ENCODE measurements around the gene TM2D3.
A peak's percentile ranks its signal among the peaks of the same experiment; 100 is the strongest.
"Not testable (repeated sequence)": the region's sequence is repeated elsewhere in the genome, so short reads cannot be mapped to it uniquely, and the experiment has no call there.

Gene TM2D3

DNA sequence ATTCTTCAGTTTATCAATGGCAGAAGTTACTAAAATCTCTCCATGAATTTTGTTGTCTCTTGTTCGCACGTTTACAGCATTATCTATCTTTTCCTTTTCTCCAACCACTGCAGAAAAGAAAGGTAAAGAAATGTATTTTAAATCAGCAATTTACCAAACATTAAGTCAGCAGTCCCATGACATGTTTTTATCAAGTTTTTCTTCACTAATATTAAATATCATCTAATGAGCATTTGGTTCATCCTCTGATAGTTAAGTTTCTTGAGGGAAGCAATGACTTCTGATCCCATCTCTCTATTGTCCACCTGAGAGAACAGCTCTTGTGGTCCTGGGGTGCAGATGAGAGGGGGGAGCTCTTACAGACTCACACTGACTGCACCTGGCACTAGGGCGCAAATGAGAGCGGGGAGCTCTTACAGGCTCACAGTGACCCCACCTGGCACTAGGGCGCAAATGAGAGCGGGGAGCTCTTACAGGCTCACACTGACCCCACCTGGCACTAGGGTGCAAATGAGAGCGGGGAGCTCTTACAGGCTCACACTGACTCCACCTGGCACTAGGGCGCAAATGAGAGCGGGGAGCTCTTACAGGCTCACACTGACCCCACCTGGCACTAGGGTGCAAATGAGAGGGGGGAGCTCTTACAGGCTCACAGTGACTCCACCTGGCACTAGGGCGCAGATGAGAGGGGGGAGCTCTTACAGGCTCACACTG is 2.6 kb upstream of the TM2D3 start:
- not testable (repeated sequence) for DNase-seq

DNA sequence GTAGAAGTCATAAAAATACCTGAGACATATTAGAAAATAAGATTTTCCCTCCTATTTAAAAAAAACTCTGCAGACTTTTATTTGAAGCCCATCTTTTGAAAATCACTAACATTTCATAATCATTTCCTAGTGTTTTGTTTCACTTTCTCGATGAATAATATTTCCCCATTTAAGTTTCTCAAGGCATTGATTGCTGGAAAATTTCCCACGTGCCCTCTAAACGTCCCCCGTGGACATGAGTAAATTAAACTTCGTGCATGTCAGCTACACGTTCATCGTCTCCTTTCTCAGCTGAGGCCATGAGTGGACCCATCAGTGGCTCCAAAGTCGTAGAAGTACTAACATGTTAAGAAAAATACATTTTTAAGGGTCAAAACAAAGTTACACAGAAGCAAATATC is 2.0 kb upstream of the TM2D3 start:
- no peak for DNase-seq

DNA sequence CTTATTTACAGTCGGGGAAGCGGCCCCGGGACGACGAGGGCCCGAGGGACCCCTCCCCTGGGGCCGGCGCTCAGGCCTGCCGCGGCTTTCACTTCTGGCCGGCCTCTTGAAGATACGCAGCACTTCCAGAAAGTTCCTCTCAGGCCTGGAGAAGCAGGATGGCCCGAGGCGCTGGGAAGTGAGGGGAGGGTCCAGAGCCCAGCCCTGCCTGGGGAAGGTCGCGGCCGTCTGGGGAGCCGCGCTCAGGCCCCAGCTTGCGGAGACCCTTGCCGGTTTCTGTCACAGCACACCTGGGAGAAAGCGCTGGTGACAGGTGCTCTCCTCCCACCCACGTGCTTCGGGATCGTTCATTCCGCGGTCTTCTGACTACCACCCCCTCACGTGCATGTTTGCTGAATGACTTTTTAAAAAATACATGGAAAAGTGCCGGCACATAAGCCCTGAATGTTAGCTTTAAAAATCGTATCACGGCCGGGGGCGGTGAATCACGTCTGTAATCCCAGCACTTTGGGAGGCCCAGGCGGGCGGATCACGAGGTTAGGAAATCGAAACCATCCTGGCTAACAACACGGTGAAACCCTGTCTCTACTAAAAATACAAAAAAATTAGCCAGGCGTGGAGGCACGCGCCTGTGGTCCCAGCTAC is 727 bp upstream of the TM2D3 start:
- DNase-seq: no peak

DNA sequence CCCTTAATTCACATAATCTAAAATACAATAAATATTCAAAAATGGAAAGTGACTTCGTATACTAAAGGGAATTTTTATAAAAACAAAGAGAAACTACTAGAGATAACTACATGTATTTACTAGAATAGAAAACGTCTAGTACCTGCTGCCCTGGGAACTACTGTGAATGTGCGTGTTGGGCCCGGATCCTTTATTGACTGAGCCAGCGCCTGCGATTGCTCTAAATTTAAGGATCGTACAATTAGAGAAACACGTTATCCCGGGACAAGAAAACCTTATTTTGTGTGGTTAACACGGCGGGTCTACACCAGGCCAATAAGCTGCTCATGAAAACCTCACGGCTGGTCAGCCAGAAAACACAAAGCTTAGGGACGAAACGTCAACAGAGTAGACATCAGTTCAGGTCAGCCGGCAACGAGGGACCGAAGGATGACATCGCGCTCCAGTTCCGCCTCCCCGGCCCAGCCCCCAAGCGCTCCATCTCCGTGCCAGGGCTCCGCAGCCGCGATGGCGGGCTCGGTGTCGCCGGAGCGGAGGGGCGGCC is 555 bp downstream of the TM2D3 start:
- peak in 1 of 2 experiments; percentile 65 for DNase-seq

DNA sequence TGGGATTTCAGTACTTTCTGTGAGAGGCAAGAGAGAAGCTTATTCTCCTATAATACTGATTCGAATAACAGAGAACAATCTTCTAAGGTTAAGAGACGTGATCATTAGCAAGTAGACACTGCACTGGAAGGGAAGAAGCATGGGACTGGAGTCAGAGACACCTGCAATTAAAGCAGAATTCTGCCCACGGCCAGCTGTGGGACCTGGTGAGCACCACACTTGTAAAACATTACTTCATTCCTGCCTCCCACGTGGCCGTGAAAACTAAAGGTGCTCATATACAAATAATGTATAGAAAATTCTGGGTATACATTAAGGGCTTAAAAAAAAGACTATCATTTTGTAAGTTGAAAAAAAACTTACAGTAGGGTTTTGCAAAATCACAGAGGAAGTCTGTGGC is 2.0 kb downstream of the TM2D3 start:
- no peak for DNase-seq

DNA sequence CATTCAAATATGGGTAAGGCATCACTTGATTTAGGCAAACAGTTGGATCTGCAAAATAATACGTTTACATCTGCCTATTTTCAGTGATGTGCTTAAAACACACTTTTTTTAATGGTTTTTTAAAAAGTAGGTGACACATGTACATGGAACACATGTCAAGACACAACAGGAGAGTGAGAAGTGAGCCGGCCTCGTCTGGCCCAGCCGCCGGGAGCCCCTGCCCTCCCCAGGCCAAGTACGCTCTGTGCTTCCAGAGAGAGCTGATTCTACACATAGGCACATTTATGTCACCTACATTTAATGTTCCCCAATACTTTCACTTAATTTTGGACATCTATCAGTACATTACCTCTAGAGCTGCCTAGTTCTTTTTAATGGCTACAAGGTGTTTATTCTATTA is 3.8 kb downstream of the TM2D3 start:
- DNase-seq: no peak

DNA sequence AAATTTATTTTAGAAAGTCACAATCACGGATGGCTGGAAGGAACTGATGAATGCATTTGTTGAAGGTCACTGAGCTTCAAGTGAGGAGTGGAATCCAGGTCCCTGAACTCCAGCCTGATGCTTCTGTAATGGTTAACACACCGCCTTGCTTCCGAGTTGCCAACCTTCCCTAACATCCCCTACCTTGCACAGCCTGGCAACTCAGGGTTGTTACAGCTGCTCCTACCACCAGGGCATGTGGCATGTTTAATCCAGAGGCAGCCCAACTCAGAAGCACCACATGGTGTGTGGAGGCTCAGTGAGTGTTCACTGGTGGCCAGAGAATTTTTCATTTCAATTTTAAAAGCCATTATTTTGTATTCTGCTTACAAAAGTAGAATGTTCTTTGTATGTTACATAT is 4.9 kb downstream of the TM2D3 start:
- DNase-seq: no peak

DNA sequence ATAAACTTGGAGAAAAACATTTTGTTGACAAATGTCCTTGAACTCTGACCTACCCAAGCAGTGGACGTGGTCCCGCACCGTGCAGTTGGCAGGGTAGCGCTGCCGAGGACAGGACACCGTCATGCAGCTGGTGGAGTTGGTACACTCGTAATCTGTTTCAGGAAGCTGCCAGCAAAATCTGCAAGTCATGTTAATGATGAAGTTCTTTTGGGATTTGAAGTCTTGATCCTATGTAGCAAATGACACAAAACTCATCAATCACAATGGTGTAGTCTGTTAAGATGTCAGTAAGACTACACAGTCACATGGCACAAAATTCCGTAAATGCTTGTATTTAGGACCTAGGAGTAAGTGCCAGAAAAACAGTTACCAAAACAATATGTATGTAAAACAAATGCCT is 5.5 kb downstream of the TM2D3 start:
- DNase-seq: no peak

DNA sequence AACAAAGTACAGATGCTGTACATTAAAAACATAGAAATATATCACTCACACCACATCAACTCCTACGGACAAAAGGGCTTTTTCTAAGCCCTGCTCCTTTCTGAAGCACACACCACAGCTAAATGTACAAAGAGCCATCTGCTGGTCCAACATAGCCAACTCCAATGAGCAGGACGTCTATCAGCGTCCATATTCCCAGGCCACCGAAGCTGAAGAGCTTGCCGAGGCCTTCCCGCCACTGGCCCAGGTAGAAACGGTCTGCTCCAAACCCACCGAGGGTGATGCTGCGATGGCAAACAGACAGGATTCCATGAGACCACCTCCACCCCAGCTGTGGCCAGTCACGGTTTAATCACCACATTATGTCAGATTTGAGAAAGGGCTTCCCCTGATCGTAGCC is 9.8 kb downstream of the TM2D3 start:
- no peak for DNase-seq

DNA sequence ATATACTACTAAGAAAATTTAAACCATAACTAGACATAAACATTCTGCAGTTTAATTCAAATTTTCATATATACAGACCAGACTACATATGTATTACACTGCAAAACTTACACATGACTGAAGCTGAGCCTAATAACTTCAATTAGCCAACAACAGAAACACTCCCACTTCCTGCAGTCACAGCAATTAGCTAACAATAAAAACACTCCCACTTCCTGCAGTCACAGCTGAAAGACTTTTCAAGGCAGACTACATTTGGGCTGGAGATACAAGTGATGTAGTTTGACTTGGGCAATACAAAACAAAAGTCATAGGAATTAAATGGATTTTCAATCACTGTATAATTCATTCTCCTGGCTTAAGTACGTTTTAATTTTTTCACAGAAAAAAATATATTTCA is 10.3 kb downstream of the TM2D3 start:
- no peak for DNase-seq

DNA sequence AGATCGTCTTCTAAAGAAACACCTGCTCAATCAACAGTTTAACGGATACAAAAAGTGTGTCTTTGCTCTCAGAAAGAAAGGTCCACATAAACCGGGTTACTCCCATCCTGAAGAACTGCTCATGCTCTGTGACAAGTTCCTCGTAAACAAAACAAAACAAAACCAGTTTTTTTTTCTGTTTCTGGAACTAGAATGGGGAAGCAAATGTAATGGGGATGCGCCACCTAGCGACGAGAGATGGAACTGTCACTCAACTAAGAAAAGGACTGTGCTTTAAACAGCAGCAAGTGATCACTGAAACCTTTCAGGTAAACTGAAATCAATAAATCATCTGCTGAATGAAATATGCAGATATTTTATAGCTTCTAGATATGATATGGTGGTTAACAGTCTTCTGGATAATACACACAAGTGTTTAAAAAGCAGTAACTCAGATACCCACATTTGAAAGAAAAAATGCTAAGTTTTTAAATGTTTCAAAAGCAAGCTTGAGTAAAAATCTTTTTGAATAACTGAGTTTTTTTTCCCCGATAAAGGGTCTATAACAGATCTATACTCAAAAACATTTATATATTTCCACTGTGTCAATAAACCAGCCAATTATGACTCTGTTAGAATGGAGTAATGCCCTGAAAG is 10.9 kb downstream of the TM2D3 start:
- peak; percentile 47 to 61 for DNase-seq

DNA sequence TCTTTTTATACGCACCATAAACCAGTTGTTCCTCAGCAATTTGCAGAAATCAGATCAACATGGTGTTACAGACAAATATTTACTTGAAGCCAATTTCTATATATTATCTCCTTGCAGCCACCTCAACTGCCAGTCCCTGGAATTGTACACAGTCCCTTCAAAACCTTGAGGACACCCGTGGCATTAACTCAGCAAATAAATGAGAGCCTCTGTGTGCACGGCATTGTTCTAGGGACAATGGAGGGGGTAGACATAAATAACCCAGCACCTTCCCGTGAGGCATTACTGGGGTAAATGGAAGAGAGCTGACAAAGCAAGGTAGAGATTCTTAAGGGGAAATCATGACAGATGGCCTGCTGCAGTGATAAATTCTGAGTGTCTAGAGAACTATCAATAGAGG is 12.5 kb downstream of the TM2D3 start:
- DNase-seq: no peak

DNA sequence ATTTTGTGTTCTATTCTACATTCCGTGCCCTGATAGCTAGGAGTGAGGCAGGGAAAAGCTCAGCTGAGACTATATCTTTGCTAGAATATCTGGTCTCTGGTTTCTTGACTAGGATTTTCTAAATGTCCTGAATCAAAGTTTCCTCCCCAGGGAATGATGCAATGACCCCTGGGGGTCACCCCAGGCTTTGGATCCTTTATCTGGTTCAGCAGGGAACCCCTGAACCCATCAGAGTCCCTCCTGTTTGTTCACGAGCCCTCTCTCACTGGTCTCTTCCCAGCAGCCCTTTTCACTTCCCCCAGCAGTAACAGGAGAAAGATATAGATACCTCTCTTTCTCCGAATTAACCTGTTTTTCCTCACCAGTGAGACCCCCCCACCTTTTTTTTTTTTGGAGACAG is 14.3 kb downstream of the TM2D3 start:
- DNase-seq: no peak

DNA sequence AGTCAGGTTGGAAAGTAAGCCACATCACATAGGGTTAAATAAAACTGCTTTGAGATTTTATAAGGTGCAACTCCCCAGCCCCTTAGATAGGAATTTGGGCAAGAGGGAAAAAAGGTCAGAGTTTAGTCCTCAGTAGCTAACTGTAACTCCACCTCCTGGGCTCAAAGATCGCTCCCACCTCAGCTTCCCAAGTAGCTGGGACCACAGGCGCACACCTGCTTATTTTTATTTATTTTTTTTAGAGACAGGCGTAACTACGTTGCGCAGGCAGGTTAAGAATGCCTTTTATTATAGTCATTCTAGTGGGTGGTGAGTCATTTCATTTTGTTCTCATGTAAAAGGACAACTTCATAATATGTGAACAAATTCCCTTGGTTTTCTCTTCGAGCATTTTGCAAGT is 14.7 kb downstream of the TM2D3 start:
- no peak for DNase-seq

DNA sequence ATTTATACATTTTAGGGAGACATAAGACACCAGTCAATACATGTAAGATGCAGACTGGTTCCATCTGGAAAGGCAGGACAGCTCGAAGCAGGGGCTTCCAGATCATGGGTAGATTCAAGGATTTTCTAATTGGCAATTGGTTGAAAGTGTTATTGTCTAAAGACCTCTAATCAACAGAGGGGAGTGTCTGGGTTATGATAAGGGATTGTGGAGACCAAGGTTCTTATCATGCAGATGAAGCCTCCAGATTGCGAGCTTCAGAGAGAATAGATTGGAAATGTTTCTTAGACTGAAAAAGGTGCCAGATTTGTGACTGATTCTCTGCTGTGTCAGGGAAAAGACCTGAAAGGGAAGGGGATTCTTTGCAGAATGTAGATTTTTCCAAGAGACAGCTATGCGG is 15.1 kb downstream of the TM2D3 start:
- no peak for DNase-seq

DNA sequence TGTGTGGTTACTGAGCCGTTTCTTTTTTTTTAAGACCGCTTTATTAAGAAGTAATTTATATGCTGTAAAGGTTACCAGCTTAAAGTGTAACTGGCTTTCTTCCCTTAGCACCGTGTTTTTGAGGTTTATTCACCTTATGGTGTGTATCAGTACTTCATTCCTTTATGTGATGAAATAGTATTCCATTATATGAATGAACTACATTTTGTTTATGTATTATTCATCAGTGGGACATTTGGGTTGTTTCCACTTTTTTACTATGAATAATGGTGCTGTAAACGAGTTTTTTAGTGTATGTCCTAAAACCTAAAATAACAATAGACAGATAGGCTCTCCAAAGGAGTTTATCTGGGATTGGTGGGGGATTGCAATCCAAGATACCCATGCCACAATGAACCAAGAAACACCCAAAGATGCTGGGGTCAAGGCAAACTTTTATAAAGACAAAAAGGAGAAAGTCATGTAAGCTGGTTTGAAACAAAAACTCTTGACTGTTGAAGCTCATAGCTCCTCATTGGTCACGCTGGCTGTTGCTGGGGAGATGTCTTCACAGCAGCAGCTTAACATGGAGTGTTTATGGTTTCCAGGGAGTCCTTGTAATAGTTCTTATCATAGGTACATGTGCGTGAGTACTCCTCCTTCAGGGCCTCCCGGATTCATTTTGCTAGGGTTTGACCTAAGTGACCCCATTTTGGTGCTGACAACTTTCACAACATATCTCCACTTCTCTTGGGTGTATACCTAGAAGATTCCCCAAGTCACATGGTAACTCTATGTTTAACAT is 16.0 kb downstream of the TM2D3 start:
- DNase-seq: no peak

DNA sequence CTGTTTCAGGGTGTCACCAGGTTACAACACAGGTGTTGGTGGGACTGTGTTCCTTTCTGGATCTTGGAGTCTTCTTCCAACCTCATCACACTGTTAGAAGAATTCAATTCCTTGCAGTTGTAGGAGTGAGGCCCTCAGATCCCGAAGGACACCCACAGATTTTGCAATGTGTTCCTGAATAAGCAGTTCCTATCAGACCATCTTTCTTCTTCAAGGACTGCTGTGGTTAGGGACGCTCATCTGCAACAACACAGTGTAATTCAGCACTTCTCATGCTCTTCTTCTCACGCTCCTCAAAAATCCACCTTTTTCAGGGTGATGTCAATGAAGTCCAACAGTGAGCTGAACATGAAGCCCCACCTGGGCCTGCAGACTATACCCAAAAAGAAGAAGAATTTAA is 18.8 kb downstream of the TM2D3 start:
- no peak for DNase-seq

DNA sequence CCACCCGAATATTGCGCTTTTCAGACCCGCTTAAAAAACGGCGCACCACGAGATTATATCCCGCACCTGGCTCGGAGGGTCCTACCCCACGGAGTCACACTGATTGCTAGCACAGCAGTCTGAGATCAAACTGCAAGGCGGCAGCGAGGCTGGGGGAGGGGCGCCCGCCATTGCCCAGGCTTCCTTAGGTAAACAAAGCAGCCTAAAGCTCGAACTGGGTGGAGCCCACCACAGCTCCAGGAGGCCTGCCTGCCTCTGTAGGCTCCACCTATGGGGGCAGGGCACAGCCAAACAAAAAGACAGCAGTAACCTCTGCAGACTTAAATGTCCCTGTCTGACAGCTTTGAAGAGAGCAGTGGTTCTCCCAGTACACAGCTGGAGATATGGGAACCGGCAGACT is 25.5 kb downstream of the TM2D3 start:
- not testable (repeated sequence) for DNase-seq

DNA sequence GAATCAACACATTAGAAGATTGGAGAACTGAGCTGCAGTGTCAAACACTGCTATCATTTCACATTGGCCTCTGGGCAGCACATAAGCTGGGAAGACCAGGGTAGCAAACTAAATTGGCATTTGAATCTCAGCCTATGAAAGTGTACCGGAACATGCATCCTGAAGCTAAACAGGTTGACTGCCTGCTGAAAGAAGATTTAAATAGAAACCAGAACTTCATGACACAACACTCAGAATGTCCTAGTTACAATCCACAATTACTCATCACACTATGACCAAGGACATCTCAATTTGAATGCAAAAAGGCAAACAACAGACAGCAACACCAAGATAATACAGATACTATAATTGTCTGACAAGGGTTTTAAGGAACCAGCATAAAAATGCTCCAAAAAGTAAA is 26.2 kb downstream of the TM2D3 start:
- no peak for DNase-seq

DNA sequence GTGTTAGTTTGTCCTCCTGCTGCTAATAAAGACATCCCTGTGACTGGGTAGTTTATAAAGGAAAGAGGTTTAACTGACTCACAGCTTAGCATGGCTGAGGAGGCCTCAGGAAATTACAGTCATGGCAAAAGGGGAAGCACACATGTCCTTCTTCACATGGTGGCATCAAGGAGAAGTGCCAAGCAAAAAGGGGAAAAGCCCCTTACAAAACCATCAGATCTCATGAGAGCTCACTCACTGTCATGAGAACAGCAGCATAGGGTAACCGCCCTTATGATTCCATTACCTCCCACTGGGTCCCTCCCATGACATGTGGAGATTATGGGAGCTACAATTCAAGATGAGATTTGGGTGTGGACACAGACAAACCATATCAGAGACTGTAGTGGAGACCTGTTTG is 27.0 kb downstream of the TM2D3 start:
- DNase-seq: no peak

DNA sequence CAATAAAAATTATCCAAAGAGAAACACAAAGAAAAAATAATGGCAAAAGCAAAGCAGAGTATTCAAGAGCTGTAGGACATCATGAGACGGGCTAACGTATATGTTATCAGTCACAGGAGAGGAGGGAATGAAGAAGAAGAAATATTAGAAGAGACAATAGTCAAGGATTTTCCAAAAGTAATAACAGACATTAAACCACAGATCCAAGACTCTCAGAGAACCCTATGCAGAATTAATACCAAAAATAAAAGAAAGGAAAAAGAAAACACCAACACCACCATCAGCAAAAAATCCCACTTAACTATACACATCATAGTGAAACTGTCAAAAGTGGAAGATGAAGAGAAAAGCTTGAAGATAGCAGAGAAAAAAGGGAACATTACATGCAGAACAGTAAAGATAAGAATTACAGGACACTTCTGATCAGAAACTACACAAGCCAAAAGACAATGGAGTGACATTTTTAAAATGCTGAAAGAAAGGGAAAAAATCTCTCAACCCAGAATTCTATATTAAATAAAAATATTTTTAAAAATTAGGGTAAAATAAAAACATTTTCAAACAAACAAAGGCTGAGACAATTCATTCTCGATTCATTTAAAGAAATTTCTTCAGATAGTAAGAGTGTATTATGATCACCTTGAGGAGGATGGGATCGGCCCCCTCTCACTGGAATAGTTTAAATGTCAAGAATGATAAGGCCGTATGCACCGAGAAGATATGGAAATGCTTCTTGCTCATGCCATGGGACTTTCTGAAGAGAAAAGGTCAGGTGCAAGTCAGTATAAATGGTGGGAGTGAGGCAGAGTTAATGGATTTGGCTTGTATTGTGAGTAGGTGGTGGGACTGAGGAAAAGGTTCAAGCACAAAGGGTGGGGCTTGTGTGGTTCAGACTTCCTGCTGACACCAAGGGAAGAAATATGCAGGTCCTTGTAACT is 28.5 kb downstream of the TM2D3 start:
- DNase-seq: no peak

DNA sequence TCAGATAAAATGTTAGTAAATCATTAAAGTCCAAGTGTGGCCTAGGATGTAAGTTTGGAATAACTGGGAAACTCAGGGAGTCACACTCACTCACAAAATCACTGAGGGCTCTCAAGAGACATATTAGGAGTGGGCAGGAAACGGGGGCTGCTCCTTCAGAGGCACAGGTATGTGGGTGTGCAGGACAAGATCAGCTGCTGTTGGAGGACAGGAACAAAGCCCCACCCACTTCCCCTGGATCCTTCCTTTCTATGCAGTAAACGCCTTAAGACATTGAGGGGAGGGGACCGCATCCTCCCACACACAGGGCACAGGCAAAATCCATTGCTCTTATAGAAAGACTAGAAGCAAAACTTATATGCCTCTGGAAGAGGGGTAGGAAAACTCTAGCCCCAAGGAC is 30.2 kb downstream of the TM2D3 start:
- no peak for DNase-seq
